B cell (primary cell): Measurements from ENCODE around the gene CTBP2. TPM values are rescaled to one million over a fixed set of nuclear protein-coding genes. Genes with fewer than 3 reads are reported as not detected.

Experiments
- ATAC-seq: fragments of 200-7000 bp; cut with Tn5 transposase; one replicate; pipeline ENCODE4 v1.10.0; 2021; ENCODE audit warnings: low read depth, mild to moderate bottlenecking, moderate number of reproducible peaks, moderate library complexity
- CTCF ChIA-PET: fragments of 350-600 bp; sonication (Branson Sonifier 250); formaldehyde crosslinking; loops from one replicate; lab custom pipeline; 2021; ENCODE audit warnings: antibody characterized with exemption, inconsistent platforms; lab: Charles Lee
- POLR2A ChIA-PET: fragments of 350-600 bp; sonication (Branson Sonifier 250); formaldehyde crosslinking; loops from one replicate; lab custom pipeline; 2021; ENCODE audit warnings: antibody characterized with exemption; lab: Charles Lee
- DNase-seq: peaks from one replicate; pipeline ENCODE4 v3.0.0; 2013
- H2AFZ ChIP-seq: 2 replicates; pipeline ENCODE4 v1.6.1; 2012; ENCODE audit warnings: mild to moderate bottlenecking, low read depth, low read length; ENCODE audit not compliant: insufficient read depth, poor library complexity, severe bottlenecking
- H3K27ac ChIP-seq, 2 donors: 1 replicate in 1 of 2; 2 replicates in 1 of 2; pipeline ENCODE4 v1.5.1; 2012 to 2013; ENCODE audit warnings: low read length in 2 of 2, mild to moderate bottlenecking in 2 of 2, moderate library complexity in 1 of 2
- H3K27me3 ChIP-seq, 4 experiments: fragments of 200-600 bp in 1 of 4; sonication (generic) in 1 of 4; replicated peaks in 1 of 4; 1 replicate in 2 of 4; 2 replicates in 2 of 4; pipeline versions ENCODE4 v1.6.1 to v1.7.0; 2013 to 2016; ENCODE audit warnings: low read length in 3 of 4, mild to moderate bottlenecking in 2 of 4, mixed read lengths in 1 of 4, moderate library complexity in 1 of 4; ENCODE audit not compliant: insufficient read depth in 4 of 4, control insufficient read depth in 3 of 4; ENCODE audit errors: control extremely low read depth in 1 of 4
- H3K36me3 ChIP-seq, 2 experiments: replicated peaks in 1 of 2; 1 replicate in 1 of 2; 2 replicates in 1 of 2; pipeline versions ENCODE4 v1.6.1 to v1.7.1; 2013; ENCODE audit warnings: low read length in 1 of 2; ENCODE audit not compliant: insufficient read depth in 2 of 2, control insufficient read depth in 1 of 2; ENCODE audit errors: control extremely low read depth in 1 of 2, extremely low read depth in 1 of 2
- H3K4me1 ChIP-seq, 2 donors: fragments of 200-600 bp in 1 of 2; sonication (generic) in 1 of 2; 1 replicate in 1 of 2; 2 replicates in 1 of 2; pipeline versions ENCODE4 v1.5.1 to v1.6.1; 2013 to 2017; ENCODE audit warnings: low read length in 2 of 2; ENCODE audit not compliant: control insufficient read depth in 2 of 2, insufficient read depth in 2 of 2
- H3K4me2 ChIP-seq: replicated peaks from 2 replicates; pipeline ENCODE3; 2012; ENCODE audit warnings: mild to moderate bottlenecking, low read depth, low read length; ENCODE audit not compliant: poor library complexity, severe bottlenecking
- H3K4me3 ChIP-seq, 5 experiments: fragments of 200-600 bp in 1 of 5; sonication (generic) in 1 of 5; 1 replicate in 3 of 5; 2 replicates in 2 of 5; pipeline versions ENCODE4 v1.5.1 to v1.7.0; 2011 to 2016; ENCODE audit warnings: low read length in 4 of 5, mild to moderate bottlenecking in 4 of 5, low read depth in 2 of 5, control low read depth in 1 of 5, moderate library complexity in 1 of 5; ENCODE audit not compliant: insufficient read depth in 1 of 5; ENCODE audit errors: control extremely low read depth in 1 of 5, extremely low read depth in 1 of 5
- H3K79me2 ChIP-seq: fragments of 200-600 bp; sonication (generic); one replicate; pipeline ENCODE4 v1.6.0; 2016; ENCODE audit warnings: low read length; ENCODE audit not compliant: control insufficient read depth, insufficient read depth
- H3K9ac ChIP-seq: fragments of 200-600 bp; sonication (generic); 2 replicates; pipeline ENCODE4 v1.6.1; 2017; ENCODE audit warnings: mild to moderate bottlenecking, low read length, moderate library complexity
- H3K9me3 ChIP-seq, 3 donors: one replicate each; pipeline versions ENCODE4 v1.6.1 to v1.7.1; 2013; ENCODE audit warnings: low read length in 2 of 3; ENCODE audit not compliant: control insufficient read depth in 2 of 3, insufficient read depth in 1 of 3; ENCODE audit errors: control extremely low read depth in 1 of 3
- H4K20me1 ChIP-seq: 2 replicates; pipeline ENCODE4 v1.6.0; 2012; ENCODE audit warnings: mild to moderate bottlenecking, low read length; ENCODE audit not compliant: insufficient read depth, control insufficient read depth, poor library complexity, severe bottlenecking
- H3K27ac Mint-ChIP-seq: one replicate; pipeline ENCODE4 v1.8.0; 2021; ENCODE audit warnings: mixed read lengths
- H3K27me3 Mint-ChIP-seq: one replicate; pipeline ENCODE4 v1.8.0; 2021; ENCODE audit warnings: mixed read lengths
- H3K4me1 Mint-ChIP-seq: one replicate; pipeline ENCODE4 v1.8.0; 2021; ENCODE audit warnings: mixed read lengths
- H3K4me3 Mint-ChIP-seq: one replicate; pipeline ENCODE4 v1.8.0; 2021; ENCODE audit warnings: mixed read lengths
- H3K9me3 Mint-ChIP-seq: one replicate; pipeline ENCODE4 v1.8.0; 2022; ENCODE audit warnings: mixed read lengths; ENCODE audit not compliant: insufficient read depth
- EZH2 ChIP-seq: IDR thresholded peaks from 2 replicates; pipeline ENCODE4 v1.6.1; 2012; ENCODE audit warnings: borderline replicate concordance, low read depth, mild to moderate bottlenecking, moderate library complexity, low read length; ENCODE audit not compliant: insufficient read depth, poor library complexity, severe bottlenecking
- WGBS: methylation state at CpG from one replicate; pipeline ENCODE4 v1.1.5; 2013; ENCODE audit warnings: missing lambda C conversion rate; ENCODE audit not compliant: insufficient coverage; 5-methylcytosine and 5-hydroxymethylcytosine counted together
- intact Hi-C: fragments of 100-400 bp; cut with micrococcal nuclease; formaldehyde crosslinking; loops from one replicate; pipeline ENCODE4 v1.10.0; 2022
- polyA plus RNA-seq: library from polyadenylated mRNA; depleted of rRNA; stranded (reverse); fragments of >200 nt; gene quantifications from 2 replicates; pipeline ENCODE4 v1.2.3, GENCODE V29; 2012
- total RNA-seq, 2 donors: library from RNA; stranded (reverse); fragments of 120-200 nt in 1 of 2; gene quantifications; 1 replicate in 1 of 2; 2 replicates in 1 of 2; pipeline versions ENCODE4 v1.2.3 to v1.2.4, GENCODE V29; 2013 to 2022
- TF ChIP-seq, protein P1 (sequence below): fragments of 200-600 bp; IDR thresholded peaks from one replicate; pipeline ENCODE4 v1.8.0; 2022; ENCODE audit warnings: antibody characterized with exemption, mild to moderate bottlenecking

Gene CTBP2
- total and polyA plus RNA-seq, 2 donors (not counting 1 experiment from before 2014, with no cell fraction given): 0.39 to 0.85 TPM

GRCh38 chr10:125092564-125093031, 67.8 kb downstream of the CTBP2 start:
- 94% methylated on average over 17 of the region's 17 CpGs for WGBS
- TF ChIP-seq EZH2: no peak
- TF ChIP-seq, protein P1, sequence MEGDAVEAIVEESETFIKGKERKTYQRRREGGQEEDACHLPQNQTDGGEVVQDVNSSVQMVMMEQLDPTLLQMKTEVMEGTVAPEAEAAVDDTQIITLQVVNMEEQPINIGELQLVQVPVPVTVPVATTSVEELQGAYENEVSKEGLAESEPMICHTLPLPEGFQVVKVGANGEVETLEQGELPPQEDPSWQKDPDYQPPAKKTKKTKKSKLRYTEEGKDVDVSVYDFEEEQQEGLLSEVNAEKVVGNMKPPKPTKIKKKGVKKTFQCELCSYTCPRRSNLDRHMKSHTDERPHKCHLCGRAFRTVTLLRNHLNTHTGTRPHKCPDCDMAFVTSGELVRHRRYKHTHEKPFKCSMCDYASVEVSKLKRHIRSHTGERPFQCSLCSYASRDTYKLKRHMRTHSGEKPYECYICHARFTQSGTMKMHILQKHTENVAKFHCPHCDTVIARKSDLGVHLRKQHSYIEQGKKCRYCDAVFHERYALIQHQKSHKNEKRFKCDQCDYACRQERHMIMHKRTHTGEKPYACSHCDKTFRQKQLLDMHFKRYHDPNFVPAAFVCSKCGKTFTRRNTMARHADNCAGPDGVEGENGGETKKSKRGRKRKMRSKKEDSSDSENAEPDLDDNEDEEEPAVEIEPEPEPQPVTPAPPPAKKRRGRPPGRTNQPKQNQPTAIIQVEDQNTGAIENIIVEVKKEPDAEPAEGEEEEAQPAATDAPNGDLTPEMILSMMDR: no peak
- no peaks in the 10 kb centered on the region for H3K4me1 ChIP-seq
- H4K20me1 ChIP-seq: no peaks in the 10 kb centered on the region
- DNase-seq (no peak), ATAC-seq (no peak)
- Mint-ChIP-seq H3K4me3 (no peak overlapping the region), H3K9me3 (no peaks in the 10 kb centered on the region), H3K27me3 (peaks cover 34% of the 10 kb centered on the region), H3K27ac (no peak overlapping the region), H3K4me1 (no peaks in the 10 kb centered on the region)
- POLR2A ChIA-PET: no interaction called here
- no peak overlapping the region for H3K4me2 ChIP-seq
- H3K9me3 ChIP-seq: peaks cover 0 to 5% (median 0%) of the 10 kb centered on the region in 3 donors
- no peak overlapping the region for H2AFZ ChIP-seq
- intact Hi-C loops: no loop called here
- H3K4me3 ChIP-seq: no peak overlapping the region
- H3K27ac ChIP-seq: no peak overlapping the region
- peaks cover 0 to 9% (median 5%) of the 10 kb centered on the region in 4 experiments for H3K27me3 ChIP-seq
- CTCF ChIA-PET: no interaction called here
- H3K79me2 ChIP-seq: no peaks in the 10 kb centered on the region
- H3K36me3 ChIP-seq: no peaks in the 10 kb centered on the region
- H3K9ac ChIP-seq: no peak overlapping the region

DNA sequence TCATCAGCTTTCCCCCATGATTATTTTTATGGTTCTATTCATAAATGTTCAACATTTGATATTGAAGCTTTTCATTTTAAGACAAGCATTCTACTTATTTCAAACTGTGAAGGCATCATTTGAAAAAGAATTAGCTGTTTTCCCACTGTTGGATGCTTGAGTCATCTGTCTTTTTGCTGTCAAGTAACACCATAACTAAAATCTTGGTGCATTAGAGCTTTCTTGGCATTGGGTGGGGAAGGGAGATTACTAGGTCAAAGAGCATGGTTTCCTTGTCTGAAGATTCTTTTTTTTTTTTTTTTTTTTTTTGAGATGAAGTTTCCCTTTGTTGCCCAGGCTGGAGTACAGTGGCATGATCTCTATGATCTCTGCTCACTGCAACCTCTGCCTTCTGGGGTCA, 68.5 kb downstream of the CTBP2 start:
- ATAC-seq: no peak
- H3K36me3 ChIP-seq: no peaks in the 10 kb centered on the region
- H3K4me1 ChIP-seq: no peaks in the 10 kb centered on the region
- Mint-ChIP-seq H3K27me3 (peaks cover 34% of the 10 kb centered on the region), H3K4me1 (no peaks in the 10 kb centered on the region), H3K27ac (no peak overlapping the region), H3K9me3 (no peaks in the 10 kb centered on the region), H3K4me3 (no peak overlapping the region)
- no peak for DNase-seq
- peaks cover 0 to 11% (median 6%) of the 10 kb centered on the region in 4 experiments for H3K27me3 ChIP-seq
- H3K4me3 ChIP-seq: no peak overlapping the region
- intact Hi-C loops: no loop called here
- H3K79me2 ChIP-seq: no peaks in the 10 kb centered on the region
- no peak overlapping the region for H3K27ac ChIP-seq
- no peak overlapping the region for H2AFZ ChIP-seq
- TF ChIP-seq, protein P1: no peak
- no peak for TF ChIP-seq EZH2
- POLR2A ChIA-PET: interaction anchor here (0.7 kb wide), 1 partner anchor 134 kb away, joined by 9 read pairs; no protein-coding TSS in a partner anchor
- CTCF ChIA-PET: no interaction called here
- H3K9me3 ChIP-seq: peaks cover 0 to 5% (median 0%) of the 10 kb centered on the region in 3 donors
- no peak overlapping the region for H3K4me2 ChIP-seq
- H4K20me1 ChIP-seq: no peaks in the 10 kb centered on the region
- H3K9ac ChIP-seq: no peak overlapping the region
